SK-N-SH treated with all-trans-retinoic acid at 6 μM for 48 hours (cell line): Measurements from ENCODE around the gene EDARADD.

Experiments used
- ATAC-seq: fragments of 200-7000 bp; cut with Tn5 transposase; 3 replicates; pipeline ENCODE4 v1.9.1; 2020; ENCODE audit warnings: mild to moderate bottlenecking, moderate library complexity
- ARNTL ChIP-seq: fragments of 450-650 bp; formaldehyde crosslinking; IDR thresholded peaks from 2 replicates; pipeline ENCODE4 v1.5.0; 2020; ENCODE audit warnings: low read depth, mild to moderate bottlenecking, moderate library complexity, borderline replicate concordance
- BACH2 ChIP-seq: fragments of 250-450 bp; sonication (Bioruptor Pico); IDR thresholded peaks from 2 replicates; pipeline ENCODE4 v1.9.0; 2021; ENCODE audit warnings: mild to moderate bottlenecking, borderline replicate concordance
- ISL1 ChIP-seq: fragments of 250-450 bp; sonication (Bioruptor Pico); IDR thresholded peaks from 2 replicates; pipeline ENCODE4 v2.1.2; 2022; ENCODE audit warnings: mild to moderate bottlenecking, moderate library complexity
- RARB ChIP-seq: fragments of 250-450 bp; sonication (Bioruptor Pico); IDR thresholded peaks from 2 replicates; pipeline ENCODE4 v1.8.0; 2021; ENCODE audit warnings: mild to moderate bottlenecking, moderate library complexity
- SNAI2 ChIP-seq: fragments of 250-450 bp; sonication (Bioruptor Pico); IDR thresholded peaks from 2 replicates; pipeline ENCODE4 v1.5.0; 2020; ENCODE audit warnings: mild to moderate bottlenecking, moderate library complexity
- TCF4 ChIP-seq: fragments of 250-450 bp; sonication (Bioruptor Pico); IDR thresholded peaks from 2 replicates; pipeline ENCODE4 v1.8.0; 2021; ENCODE audit warnings: mild to moderate bottlenecking, moderate library complexity, borderline replicate concordance
- TOX ChIP-seq: fragments of 250-450 bp; sonication (Bioruptor Pico); IDR thresholded peaks from 2 replicates; pipeline ENCODE4 v1.8.0; 2021; ENCODE audit warnings: mild to moderate bottlenecking, moderate library complexity, borderline replicate concordance
- ZC3H10 ChIP-seq: fragments of 250-450 bp; sonication (Bioruptor Pico); IDR thresholded peaks from 2 replicates; pipeline ENCODE4 v1.5.1; 2021; ENCODE audit warnings: mild to moderate bottlenecking, moderate library complexity
- ZFP3 ChIP-seq: fragments of 250-450 bp; sonication (Bioruptor Pico); IDR thresholded peaks from 2 replicates; pipeline ENCODE4 v1.5.0; 2020; ENCODE audit warnings: mild to moderate bottlenecking, moderate library complexity
- ZNF8 ChIP-seq: fragments of 450-650 bp; formaldehyde crosslinking; IDR thresholded peaks from 2 replicates; pipeline ENCODE4 v1.5.0; 2020; ENCODE audit warnings: mild to moderate bottlenecking, moderate library complexity
- TF ChIP-seq, protein P1 (sequence below): fragments of 250-450 bp; sonication (Bioruptor Pico); IDR thresholded peaks from 2 replicates; pipeline ENCODE4 v1.8.0; 2020; ENCODE audit warnings: mild to moderate bottlenecking, moderate library complexity, borderline replicate concordance
- TF ChIP-seq, protein P2 (sequence below): fragments of 250-450 bp; sonication (Bioruptor Pico); IDR thresholded peaks from 2 replicates; pipeline ENCODE4 v1.5.1; 2020; ENCODE audit warnings: low read depth, mild to moderate bottlenecking, moderate library complexity
- TF ChIP-seq, protein P3 (sequence below): fragments of 250-450 bp; sonication (Bioruptor Pico); IDR thresholded peaks from 2 replicates; pipeline ENCODE4 v1.8.0; 2021; ENCODE audit warnings: low read depth, mild to moderate bottlenecking, moderate library complexity, borderline replicate concordance
- TF ChIP-seq, protein P4 (sequence below): fragments of 250-450 bp; sonication (Bioruptor Pico); IDR thresholded peaks from 2 replicates; pipeline ENCODE4 v1.5.1; 2021; ENCODE audit warnings: mild to moderate bottlenecking, moderate library complexity

EDARADD gene

DNA sequence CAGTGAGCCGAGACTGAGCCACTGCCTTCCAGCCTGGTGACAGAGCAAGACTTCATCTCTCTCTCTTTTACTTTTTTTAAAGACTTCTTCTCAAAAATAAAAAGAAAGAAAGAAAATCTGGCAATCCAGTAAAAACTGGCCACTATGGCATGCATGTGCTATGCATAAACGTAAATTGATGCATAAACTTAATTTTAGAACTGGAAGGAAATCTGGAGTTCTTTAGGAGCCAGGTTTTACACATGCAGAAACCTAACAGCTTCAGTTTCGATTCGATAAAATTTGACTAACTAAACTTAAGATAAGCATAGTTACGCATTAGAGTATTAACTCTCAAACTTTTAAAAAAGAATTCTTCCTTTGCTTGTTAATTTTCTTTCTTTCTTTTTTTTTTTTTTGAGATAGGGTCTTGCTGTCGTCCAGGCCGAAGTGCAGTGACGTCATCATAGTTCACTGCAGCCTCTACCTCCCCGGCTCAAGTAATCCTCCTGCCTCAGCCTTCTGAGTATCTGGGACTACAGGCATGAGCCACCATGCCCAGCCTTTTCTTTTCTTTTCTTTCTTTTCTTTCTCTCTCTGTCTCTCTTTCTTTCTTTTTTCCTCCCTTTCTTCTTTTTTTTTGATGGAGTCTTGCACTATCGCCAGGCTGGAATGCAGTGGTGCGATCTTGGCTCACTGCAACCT is 117.8 kb downstream of the EDARADD start:
- ATAC-seq = no peak
- TF ChIP-seq ISL1 (CRISPR knock-in tag) (no peak), ZC3H10 (CRISPR knock-in tag) (no peak), RARB (CRISPR knock-in tag) (no peak)
- TF ChIP-seq, protein P1, sequence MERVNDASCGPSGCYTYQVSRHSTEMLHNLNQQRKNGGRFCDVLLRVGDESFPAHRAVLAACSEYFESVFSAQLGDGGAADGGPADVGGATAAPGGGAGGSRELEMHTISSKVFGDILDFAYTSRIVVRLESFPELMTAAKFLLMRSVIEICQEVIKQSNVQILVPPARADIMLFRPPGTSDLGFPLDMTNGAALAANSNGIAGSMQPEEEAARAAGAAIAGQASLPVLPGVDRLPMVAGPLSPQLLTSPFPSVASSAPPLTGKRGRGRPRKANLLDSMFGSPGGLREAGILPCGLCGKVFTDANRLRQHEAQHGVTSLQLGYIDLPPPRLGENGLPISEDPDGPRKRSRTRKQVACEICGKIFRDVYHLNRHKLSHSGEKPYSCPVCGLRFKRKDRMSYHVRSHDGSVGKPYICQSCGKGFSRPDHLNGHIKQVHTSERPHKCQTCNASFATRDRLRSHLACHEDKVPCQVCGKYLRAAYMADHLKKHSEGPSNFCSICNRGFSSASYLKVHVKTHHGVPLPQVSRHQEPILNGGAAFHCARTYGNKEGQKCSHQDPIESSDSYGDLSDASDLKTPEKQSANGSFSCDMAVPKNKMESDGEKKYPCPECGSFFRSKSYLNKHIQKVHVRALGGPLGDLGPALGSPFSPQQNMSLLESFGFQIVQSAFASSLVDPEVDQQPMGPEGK (CRISPR knock-in tag) = no peak
- TF ChIP-seq, protein P2, sequence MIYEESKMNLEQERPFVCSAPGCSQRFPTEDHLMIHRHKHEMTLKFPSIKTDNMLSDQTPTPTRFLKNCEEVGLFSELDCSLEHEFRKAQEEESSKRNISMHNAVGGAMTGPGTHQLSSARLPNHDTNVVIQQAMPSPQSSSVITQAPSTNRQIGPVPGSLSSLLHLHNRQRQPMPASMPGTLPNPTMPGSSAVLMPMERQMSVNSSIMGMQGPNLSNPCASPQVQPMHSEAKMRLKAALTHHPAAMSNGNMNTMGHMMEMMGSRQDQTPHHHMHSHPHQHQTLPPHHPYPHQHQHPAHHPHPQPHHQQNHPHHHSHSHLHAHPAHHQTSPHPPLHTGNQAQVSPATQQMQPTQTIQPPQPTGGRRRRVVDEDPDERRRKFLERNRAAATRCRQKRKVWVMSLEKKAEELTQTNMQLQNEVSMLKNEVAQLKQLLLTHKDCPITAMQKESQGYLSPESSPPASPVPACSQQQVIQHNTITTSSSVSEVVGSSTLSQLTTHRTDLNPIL = no peak
- TF ChIP-seq, all 23 proteins: peak for 0

DNA sequence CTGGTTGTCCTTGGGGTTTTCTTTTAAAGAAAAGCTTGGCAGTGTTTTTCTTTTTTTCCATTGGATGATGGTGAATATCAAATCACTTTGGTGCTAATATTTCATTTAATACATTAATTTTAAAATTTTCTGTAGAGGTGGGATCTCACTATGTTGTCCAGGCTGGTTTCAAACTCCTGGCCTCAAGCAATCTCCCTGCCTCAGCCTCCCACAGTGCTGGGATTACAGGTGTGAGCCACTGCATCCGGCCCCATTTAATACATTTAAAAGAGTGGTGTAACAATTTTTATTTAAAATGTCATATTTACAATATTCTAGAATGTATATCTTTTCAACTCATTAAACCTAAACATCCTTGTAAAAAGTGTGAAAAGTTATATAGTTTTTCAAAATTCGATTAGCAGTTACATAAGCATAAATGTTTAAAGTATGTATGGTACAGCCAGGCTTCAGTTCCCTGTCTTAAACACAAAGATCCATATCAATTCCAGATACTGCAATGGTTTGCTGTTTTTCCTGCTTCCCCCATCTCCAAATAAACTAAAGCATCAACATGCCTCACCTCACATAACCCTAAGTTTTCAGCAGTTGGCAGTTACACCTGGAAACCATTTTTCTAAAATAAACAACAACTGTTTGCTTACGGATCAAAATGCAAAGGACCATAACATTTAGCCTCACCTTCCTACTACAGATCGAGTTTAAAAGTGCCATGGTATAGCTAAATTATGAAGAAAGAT is 120.8 kb downstream of the EDARADD start:
- ATAC-seq = no peak
- TF ChIP-seq ZNF8 (CRISPR knock-in tag) (no peak), ZC3H10 (CRISPR knock-in tag) (no peak), TOX (CRISPR knock-in tag) (no peak), ISL1 (CRISPR knock-in tag) (no peak), SNAI2 (CRISPR knock-in tag) (no peak), TCF4 (no peak)
- TF ChIP-seq, protein P2 = no peak
- TF ChIP-seq, protein P3, sequence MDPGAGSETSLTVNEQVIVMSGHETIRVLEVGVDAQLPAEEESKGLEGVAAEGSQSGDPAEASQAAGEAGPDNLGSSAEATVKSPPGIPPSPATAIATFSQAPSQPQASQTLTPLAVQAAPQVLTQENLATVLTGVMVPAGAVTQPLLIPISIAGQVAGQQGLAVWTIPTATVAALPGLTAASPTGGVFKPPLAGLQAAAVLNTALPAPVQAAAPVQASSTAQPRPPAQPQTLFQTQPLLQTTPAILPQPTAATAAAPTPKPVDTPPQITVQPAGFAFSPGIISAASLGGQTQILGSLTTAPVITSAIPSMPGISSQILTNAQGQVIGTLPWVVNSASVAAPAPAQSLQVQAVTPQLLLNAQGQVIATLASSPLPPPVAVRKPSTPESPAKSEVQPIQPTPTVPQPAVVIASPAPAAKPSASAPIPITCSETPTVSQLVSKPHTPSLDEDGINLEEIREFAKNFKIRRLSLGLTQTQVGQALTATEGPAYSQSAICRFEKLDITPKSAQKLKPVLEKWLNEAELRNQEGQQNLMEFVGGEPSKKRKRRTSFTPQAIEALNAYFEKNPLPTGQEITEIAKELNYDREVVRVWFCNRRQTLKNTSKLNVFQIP (CRISPR knock-in tag) = no peak

DNA sequence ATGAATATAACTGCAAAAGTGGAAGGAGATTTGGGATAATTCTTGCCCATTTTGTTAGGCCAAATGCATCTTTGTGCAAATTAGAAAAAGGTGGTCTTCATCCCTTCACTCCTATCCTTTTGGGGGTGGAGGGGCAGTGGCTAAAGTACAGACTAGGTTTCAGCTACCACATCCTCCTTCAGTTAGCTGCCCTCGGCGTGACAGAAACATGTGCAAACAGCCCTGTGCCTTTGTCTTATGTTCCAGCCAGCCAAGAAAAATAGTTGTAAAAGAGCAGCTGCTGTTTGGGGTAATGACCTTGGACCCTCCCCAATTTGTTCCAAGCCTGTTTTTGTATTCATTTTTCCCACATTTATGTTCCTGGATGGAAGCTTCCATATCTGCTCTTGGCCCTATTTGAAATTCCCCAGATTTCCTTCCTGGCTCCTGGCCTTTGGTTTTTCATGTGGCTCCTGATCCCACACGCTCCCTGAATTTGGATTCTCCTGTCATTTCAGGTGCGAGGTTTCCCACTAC is 121.4 kb downstream of the EDARADD start:
- TF ChIP-seq, protein P4, sequence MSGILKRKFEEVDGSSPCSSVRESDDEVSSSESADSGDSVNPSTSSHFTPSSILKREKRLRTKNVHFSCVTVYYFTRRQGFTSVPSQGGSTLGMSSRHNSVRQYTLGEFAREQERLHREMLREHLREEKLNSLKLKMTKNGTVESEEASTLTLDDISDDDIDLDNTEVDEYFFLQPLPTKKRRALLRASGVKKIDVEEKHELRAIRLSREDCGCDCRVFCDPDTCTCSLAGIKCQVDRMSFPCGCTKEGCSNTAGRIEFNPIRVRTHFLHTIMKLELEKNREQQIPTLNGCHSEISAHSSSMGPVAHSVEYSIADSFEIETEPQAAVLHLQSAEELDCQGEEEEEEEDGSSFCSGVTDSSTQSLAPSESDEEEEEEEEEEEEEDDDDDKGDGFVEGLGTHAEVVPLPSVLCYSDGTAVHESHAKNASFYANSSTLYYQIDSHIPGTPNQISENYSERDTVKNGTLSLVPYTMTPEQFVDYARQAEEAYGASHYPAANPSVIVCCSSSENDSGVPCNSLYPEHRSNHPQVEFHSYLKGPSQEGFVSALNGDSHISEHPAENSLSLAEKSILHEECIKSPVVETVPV (CRISPR knock-in tag) = no peak
- TF ChIP-seq SNAI2 (CRISPR knock-in tag) = no peak
- no peak for TF ChIP-seq BACH2 (CRISPR knock-in tag)
- no peak for TF ChIP-seq ARNTL (CRISPR knock-in tag)
- TF ChIP-seq, protein P2 = no peak
- TF ChIP-seq, protein P1 (CRISPR knock-in tag) = no peak
- TF ChIP-seq ZFP3 (CRISPR knock-in tag) = no peak
- no peak for TF ChIP-seq TOX (CRISPR knock-in tag)
- no peak for TF ChIP-seq ZNF8 (CRISPR knock-in tag)
- no peak for ATAC-seq
